Activated CD8-positive, alpha-beta memory T cell treated with anti-CD3 and anti-CD28 coated beads, Interleukin-2, amount 50 U/mL, for 48 hours (primary cell): ENCODE results near the gene WT1.
"Not testable (repeated sequence)": the region's sequence is repeated elsewhere in the genome, so short reads cannot be mapped to it uniquely, and the experiment has no call there.

Experiments
- DNase-seq: peaks from one replicate; pipeline ENCODE4 v3.0.0-alpha.2; 2020

WT1 gene

GRCh38 chr11:32435511-32435941 is at the start of gene WT1:
Gene WT1 (minus strand): TSS chr11:32435539.
- DNase-seq: peak; percentile 56

- no peak for DNase-seq
Measured at GRCh38 chr11:32479291-32479690, 44.0 kb upstream of the WT1 start.

- DNase-seq: no peak
Measured at GRCh38 chr11:32478277-32478731, 43.0 kb upstream of the WT1 start.

GRCh38 chr11:32473282-32473909 is 38.1 kb upstream of the WT1 start:
- no peak for DNase-seq

- DNase-seq: no peak
Measured at GRCh38 chr11:32472226-32472625, 36.9 kb upstream of the WT1 start.

- DNase-seq: not testable (repeated sequence)
Measured at GRCh38 chr11:32471544-32471943, 36.2 kb upstream of the WT1 start.

GRCh38 chr11:32469791-32470190 is 34.5 kb upstream of the WT1 start:
- no peak for DNase-seq

- no peak for DNase-seq
Measured at GRCh38 chr11:32466279-32466915, 31.1 kb upstream of the WT1 start.

- no peak for DNase-seq
Measured at GRCh38 chr11:32464078-32464477, 28.7 kb upstream of the WT1 start.

GRCh38 chr11:32462011-32462690 is 26.8 kb upstream of the WT1 start:
- no peak for DNase-seq

GRCh38 chr11:32456864-32457263 is 21.5 kb upstream of the WT1 start:
- DNase-seq: no peak

GRCh38 chr11:32454993-32455392 is 19.7 kb upstream of the WT1 start:
- DNase-seq: no peak

- no peak for DNase-seq
Measured at GRCh38 chr11:32451808-32452207, 16.5 kb upstream of the WT1 start.

GRCh38 chr11:32450372-32450771 is 15.0 kb upstream of the WT1 start:
- no peak for DNase-seq

GRCh38 chr11:32448232-32448631 is 12.9 kb upstream of the WT1 start:
- DNase-seq: no peak

GRCh38 chr11:32447252-32447651 is 11.9 kb upstream of the WT1 start:
- DNase-seq: no peak

GRCh38 chr11:32446227-32446626 is 10.9 kb upstream of the WT1 start:
- no peak for DNase-seq

GRCh38 chr11:32444186-32444585 is 8.8 kb upstream of the WT1 start:
- DNase-seq: no peak

- DNase-seq: no peak
Measured at GRCh38 chr11:32440916-32441315, 5.6 kb upstream of the WT1 start.

GRCh38 chr11:32440312-32440908 is 5.1 kb upstream of the WT1 start:
- DNase-seq: no peak

- no peak for DNase-seq
Measured at GRCh38 chr11:32439501-32440210, 4.3 kb upstream of the WT1 start.

- peak; percentile 54 for DNase-seq
Measured at GRCh38 chr11:32438866-32439489, 3.6 kb upstream of the WT1 start.
